GM12801 (cell line): Measurements from ENCODE around the gene MIOX.

ENCODE experiments used
- TF ChIP-seq, protein P1 (sequence below): IDR thresholded peaks from one replicate; pipeline ENCODE4 v1.5.1; 2011; ENCODE audit warnings: control low read depth; ENCODE audit not compliant: insufficient read length; ENCODE audit errors: extremely low read depth

Gene MIOX

GRCh38 chr22:50486561-50487289 is at the start of gene MIOX:
Gene MIOX, plus strand, starts transcription at chr22:50486859. Its CDS starts 39 bp downstream, at chr22:50486898.
- TF ChIP-seq, protein P1, sequence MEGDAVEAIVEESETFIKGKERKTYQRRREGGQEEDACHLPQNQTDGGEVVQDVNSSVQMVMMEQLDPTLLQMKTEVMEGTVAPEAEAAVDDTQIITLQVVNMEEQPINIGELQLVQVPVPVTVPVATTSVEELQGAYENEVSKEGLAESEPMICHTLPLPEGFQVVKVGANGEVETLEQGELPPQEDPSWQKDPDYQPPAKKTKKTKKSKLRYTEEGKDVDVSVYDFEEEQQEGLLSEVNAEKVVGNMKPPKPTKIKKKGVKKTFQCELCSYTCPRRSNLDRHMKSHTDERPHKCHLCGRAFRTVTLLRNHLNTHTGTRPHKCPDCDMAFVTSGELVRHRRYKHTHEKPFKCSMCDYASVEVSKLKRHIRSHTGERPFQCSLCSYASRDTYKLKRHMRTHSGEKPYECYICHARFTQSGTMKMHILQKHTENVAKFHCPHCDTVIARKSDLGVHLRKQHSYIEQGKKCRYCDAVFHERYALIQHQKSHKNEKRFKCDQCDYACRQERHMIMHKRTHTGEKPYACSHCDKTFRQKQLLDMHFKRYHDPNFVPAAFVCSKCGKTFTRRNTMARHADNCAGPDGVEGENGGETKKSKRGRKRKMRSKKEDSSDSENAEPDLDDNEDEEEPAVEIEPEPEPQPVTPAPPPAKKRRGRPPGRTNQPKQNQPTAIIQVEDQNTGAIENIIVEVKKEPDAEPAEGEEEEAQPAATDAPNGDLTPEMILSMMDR: no peak

DNA sequence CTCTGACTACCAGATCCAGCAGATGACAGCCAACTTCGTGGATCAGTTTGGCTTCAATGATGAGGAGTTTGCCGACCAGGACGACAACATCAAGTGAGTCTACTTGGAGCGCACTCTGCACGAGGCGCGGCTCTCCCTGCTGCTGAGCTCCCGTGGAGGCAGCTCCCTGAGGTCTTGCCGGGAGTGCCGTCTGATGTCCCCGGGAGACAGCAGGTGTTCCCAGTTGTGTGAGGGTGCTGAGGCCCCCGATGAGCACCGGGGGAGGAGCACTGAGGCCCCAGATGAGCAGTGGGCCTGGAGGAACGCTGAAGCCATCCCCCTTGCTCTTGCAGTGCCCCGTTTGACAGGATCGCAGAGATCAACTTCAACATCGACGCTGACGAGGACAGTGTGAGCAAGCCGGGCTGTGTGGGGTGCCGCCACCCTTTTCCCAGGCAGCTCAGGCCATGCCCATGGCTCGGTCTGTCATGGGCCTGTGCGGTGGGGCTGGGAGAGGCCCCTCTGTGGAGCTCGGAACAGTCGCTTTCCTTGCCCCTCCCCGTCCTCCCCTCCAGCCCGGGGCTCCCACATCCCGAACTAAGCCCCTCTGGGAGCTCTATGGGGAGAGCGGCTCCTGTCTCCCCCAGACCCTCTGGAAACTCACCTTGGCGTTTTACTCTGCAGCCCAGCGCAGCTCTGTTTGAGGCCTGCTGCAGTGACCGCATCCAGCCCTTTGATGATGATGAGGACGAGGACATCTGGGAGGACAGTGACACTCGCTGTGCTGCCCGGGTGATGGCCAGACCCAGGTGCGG is 49.0 kb upstream of the MIOX start:
- TF ChIP-seq, protein P1: no peak

DNA sequence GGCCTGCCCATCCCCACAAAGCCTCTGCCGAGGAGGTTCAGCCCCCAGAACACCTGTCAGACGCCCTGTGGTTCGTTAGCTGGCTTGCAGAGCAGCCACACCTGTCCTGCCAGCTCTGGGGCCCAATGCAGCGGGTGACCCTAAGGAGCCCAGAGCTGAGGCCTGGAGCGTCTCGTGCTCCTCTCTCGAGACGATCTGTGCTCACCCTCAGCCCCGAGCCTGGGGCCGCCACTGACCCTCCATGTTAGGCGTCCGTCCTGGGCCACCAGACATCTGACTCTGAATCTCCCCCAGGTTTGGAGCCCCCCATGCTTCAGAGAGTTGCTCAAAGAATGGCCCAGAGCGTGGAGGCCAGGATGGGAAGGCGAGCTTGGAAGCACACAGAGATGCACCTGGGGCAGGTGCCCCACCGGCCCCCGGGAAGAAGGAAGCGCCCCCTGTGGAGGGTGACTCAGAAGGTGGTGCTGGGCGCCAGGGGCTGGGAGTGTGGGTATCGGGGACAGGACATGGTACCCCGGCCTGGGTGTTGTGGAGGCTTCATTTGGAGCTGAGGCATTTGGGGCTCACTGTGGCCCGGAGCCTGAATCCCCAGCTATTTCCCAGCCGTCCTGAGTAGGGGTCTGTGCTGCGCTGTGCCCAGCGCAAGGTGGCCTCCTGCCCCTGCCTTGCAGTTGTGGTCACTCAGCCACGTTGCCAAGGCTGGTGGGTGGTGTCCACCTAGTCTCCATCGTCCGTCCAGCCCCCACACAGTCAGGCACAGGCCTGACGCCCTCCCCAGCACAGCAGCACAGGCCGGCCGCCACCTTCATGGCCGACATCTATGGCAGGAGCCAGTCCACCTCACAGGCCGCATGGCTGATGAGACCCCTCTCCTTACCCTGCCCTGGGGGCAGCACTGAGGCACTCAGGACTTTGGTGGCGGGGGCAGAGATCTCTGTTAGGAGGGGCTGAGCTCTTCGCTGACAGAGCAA is 48.1 kb upstream of the MIOX start:
- TF ChIP-seq, protein P1: no peak

GRCh38 chr22:50439314-50439870 is 47.3 kb upstream of the MIOX start:
- TF ChIP-seq, protein P1: no peak

DNA sequence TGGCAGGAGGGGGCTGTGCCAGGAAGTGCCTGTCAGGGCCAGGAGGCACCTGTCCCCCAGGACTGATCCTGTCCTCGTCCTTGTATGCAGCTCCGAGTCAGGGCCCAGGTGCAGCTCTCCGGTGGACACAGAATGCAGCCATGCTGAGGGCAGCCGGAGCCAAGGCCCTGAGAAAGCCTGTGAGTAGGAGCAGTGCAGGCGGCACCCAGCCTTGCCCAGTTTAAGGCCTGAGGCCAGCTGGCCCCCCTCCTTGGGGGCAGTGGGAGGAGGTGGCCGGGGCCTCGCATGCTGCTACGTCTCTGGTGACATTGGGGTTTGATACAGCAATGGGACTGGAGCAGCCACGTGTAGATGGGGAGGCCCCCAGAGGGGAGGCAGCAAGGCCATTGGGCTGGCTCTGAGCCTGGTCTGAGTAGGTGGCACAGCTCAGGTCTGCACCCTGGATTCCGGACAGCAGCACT is 46.8 kb upstream of the MIOX start:
- TF ChIP-seq, protein P1: no peak

DNA sequence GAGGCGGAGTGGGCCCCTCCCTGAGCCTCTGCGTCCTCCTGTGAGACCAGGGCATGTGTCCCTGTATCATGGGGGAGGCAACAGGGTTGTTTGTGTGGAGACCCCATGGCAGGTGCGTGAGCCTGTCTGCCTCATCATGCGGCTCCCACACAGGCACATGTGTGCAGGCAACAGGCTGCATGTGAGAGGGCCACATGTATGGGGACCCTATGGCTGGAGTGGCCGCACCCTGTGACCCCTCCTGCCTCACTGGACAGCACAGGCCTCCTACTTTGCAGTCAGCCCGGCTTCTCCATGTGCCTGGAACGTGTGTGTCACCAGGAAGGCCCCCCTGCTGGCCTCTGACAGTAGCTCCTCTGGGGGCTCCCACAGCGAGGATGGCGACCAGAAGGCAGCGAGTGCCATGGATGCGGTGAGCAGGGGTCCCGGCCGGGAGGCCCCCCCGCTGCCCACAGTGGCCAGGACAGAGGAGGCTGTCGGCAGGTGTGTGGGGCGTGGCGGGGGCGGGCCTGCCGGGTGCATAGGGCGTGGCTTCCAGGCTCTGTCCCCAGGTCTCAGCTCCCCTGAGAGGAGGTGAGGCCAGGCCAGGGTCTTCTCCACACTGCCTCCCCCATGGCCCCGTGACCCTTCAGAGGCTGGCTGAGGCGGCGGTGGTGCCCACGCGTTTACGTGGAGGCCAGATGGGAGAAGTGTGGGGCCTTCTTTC is 46.0 kb upstream of the MIOX start:
- TF ChIP-seq, protein P1: no peak
